ENCODE results near the gene ABHD15.

ABHD15 gene

GRCh38 chr17:29582254-29582765 lies 15.5 kb upstream of the ABHD15 start:
- DNase-seq = no peak
- ATAC-seq = no peak

GRCh38 chr17:29581583-29582253 lies 14.9 kb upstream of the ABHD15 start:
- no peak for DNase-seq
- no peak for ATAC-seq

GRCh38 chr17:29579866-29580771 lies 13.3 kb upstream of the ABHD15 start:
- DNase-seq (peak; percentile 92), ATAC-seq (peak; percentile 97)

- ATAC-seq = no peak
- DNase-seq = no peak
Observed at GRCh38 chr17:29578626-29579485, 12.0 kb upstream of the ABHD15 start.

- DNase-seq (no peak), ATAC-seq (no peak)
Observed at GRCh38 chr17:29577385-29578211, 10.8 kb upstream of the ABHD15 start.

GRCh38 chr17:29577001-29577370 lies 10.1 kb upstream of the ABHD15 start:
- ATAC-seq = no peak
- DNase-seq = no peak

- DNase-seq = no peak
- no peak for ATAC-seq
Observed at GRCh38 chr17:29576214-29577000, 9.6 kb upstream of the ABHD15 start.

GRCh38 chr17:29575511-29576213 lies 8.8 kb upstream of the ABHD15 start:
- ATAC-seq (no peak), DNase-seq (no peak)

GRCh38 chr17:29574732-29575510 lies 8.1 kb upstream of the ABHD15 start:
- DNase-seq (no peak), ATAC-seq (no peak)

- no peak for ATAC-seq
- no peak for DNase-seq
Observed at GRCh38 chr17:29573871-29574731, 7.3 kb upstream of the ABHD15 start.

GRCh38 chr17:29573558-29573869 lies 6.7 kb upstream of the ABHD15 start:
- ATAC-seq (no peak), DNase-seq (no peak)

- ATAC-seq (no peak), DNase-seq (peak; percentile 66)
Observed at GRCh38 chr17:29572691-29573557, 6.1 kb upstream of the ABHD15 start.

- no peak for ATAC-seq
- DNase-seq = no peak
Observed at GRCh38 chr17:29571883-29572681, 5.2 kb upstream of the ABHD15 start.

GRCh38 chr17:29571486-29571882 lies 4.6 kb upstream of the ABHD15 start:
- no peak for ATAC-seq

GRCh38 chr17:29570521-29570920 lies 3.7 kb upstream of the ABHD15 start:
- peak; percentile 2 for DNase-seq
- no peak for ATAC-seq

More at GRCh38 chr17:29571486-29571882, 4.6 kb upstream of the ABHD15 start:
- peak; percentile 3 for DNase-seq

GRCh38 chr17:29569245-29569950 lies 2.6 kb upstream of the ABHD15 start:
- ATAC-seq (no peak), DNase-seq (no peak)

Measured in stimulated activated naive CD8-positive, alpha-beta T cell treated with anti-CD3 and anti-CD28 coated beads, Interleukin-15, Interleukin-2, amounts not matched to agents 100 U/mL and 50 U/mL, for 24 hours (primary cell).